HG02623 (cell line): ENCODE measurements around the gene WDR17.
"Not testable (repeated sequence)": the region's sequence is repeated elsewhere in the genome, so short reads cannot be mapped to it uniquely, and the experiment has no call there.

ENCODE experiments used
- ATAC-seq: cut with Tn5 transposase; IDR thresholded peaks from one replicate; pipeline ENCODE4 v1.9.1; 2021; ENCODE audit warnings: moderate library complexity; ENCODE audit not compliant: unreplicated experiment

Gene WDR17

GRCh38 chr4:176189891-176190795, 124.5 kb downstream of the WDR17 start:
- ATAC-seq = no peak

DNA sequence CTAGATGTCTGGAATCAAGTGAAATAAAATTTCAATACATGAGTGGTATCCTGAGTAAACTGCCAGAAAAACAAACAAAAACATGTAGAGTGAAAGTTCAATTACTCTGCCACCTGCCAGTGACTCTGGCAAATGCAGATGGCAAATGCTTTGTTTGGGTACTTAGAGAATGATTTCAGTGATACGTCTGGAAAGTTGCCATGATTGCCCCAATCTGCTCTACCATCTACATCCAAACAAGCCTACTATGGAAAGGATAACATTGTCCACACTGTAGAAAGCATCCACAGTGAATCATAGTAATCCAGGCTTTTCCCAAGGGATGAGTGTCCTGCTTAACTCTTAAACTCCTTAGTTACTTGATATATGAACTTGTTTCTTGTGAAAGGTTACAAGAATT, 126.3 kb downstream of the WDR17 start:
- no peak for ATAC-seq

DNA sequence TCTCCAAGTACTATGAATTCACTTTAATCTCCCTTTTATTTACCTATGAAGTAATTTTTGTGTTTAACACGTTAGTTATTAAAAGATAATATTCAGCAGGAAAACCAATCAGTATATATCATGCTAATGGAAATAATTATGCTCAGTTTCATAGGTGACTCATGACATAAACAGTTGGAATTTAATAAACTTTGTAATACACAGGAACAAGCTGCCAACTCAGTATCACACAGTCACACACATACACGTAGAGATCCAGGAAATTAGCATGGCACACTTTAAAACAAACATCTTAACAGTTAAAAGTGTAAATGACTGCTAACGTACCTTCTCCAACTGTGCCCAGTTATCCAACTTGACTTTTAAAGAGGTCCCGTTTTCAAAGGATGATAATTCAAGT, 127.5 kb downstream of the WDR17 start:
- no peak for ATAC-seq

- no peak for ATAC-seq
Measured at GRCh38 chr4:176193938-176194337, 128.3 kb downstream of the WDR17 start.

- ATAC-seq = peak; percentile 99
Measured at GRCh38 chr4:176195184-176195978, 129.7 kb downstream of the WDR17 start, which contains the start of gene SPATA4. Gene SPATA4, minus strand, starts transcription at chr4:176195585. Its CDS starts 23 bp downstream, at chr4:176195562.

GRCh38 chr4:176198316-176198903, 132.8 kb downstream of the WDR17 start:
- no peak for ATAC-seq

- ATAC-seq = no peak
Measured at GRCh38 chr4:176205299-176205698, 139.7 kb downstream of the WDR17 start.

GRCh38 chr4:176207839-176208238, 142.2 kb downstream of the WDR17 start:
- no peak for ATAC-seq

GRCh38 chr4:176209535-176209934, 143.9 kb downstream of the WDR17 start:
- ATAC-seq = no peak

DNA sequence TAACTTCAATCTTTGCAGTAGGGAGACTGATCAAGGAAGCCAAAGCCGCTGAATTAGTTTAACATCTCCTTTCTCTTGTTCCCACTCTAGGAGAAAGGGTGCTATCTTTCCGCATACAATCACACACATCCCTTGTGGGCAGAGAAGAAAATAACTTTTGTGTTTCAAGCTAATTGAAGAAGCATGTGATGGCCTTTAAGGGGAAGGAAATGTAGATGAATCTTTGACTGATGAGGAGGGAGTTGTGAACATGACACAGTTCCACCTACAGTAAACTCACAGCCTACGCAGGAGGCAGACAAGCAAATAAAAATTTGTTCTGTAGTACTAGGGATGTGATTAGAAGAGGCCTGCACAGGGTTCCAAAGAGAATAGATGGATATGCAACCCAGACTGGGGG, 144.5 kb downstream of the WDR17 start:
- no peak for ATAC-seq

GRCh38 chr4:176210579-176211296, 145.1 kb downstream of the WDR17 start:
- no peak for ATAC-seq

DNA sequence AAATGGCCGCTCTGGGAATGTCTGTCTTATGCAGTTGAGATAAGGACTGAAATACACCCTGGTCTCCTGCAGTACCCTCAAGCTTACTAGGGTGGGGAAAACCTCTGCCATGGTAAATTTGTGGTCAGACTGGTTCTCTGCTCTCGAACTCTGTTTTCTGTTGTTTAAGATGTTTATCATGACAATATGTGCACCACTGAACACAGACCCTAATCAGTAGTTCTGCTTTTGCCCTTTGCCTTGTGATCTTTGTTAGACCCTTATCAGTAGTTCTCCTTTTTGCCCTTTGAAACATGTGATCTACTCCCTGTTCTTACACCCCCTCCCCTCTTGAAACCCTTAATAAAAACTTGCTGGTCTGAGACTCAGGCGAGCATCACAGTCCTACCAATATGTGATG, 146.7 kb downstream of the WDR17 start:
- ATAC-seq = not testable (repeated sequence)

DNA sequence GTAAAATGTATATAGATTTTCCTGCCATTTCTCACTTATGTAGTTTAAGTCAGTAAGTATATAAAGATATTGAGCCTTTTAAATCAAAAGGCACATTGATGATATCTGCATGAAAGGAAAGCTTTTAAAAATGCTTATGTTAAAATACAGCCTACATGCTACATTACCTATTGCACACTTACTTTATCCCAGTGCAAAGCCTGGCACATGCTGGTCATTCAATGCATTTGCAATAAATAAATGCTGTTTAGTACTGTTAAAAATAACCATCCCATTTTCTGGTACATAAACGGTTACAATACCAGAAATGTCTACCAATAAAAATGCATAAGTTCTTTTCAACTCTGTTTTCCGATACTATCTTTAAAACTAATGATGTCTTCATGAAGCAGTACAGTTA, 151.9 kb downstream of the WDR17 start:
- no peak for ATAC-seq

DNA sequence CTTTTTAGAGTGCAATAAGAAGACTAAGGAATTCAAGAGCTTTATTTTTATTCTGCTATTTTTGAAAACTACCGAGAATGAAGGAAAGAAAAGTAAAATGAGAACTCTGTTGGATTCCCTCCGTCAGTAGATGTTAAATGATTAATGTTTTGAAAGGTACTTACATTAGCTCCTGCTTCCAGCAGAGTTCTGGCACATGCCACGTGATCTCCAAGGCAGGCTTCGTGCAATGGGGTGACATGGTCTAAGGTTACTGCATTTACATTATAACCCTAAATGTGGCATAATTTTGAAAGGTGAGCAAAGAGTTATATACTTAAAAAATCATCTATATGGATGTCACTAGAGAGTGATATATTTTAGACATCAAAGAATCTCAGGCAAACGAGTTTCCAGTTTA, 156.5 kb downstream of the WDR17 start:
- ATAC-seq = no peak

DNA sequence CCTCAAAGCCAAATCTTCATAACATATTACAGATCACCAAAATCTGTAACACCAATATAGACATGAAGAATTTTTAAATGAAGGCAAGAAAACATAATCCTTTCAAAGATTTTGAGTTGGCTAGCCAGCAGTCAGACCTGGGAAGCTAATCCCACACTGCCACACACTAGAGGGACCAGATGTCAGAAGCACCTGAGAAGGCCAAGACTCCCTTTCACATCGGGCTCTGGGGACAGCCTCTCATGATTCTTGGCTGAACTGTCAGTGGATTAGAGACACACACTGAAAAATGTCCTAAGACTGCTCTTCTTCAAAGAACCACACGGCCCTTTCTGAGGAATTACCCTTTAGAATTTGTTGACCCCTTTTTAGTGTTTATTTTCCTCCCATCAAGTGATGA, 157.9 kb downstream of the WDR17 start:
- ATAC-seq = no peak

GRCh38 chr4:176226736-176227135, 161.1 kb downstream of the WDR17 start:
- no peak for ATAC-seq

GRCh38 chr4:176229645-176230044, 164.0 kb downstream of the WDR17 start:
- no peak for ATAC-seq
